Endothelial cell of hepatic sinusoid (primary cell): ENCODE measurements around the gene FAM163B.

Experiments used
- in situ Hi-C: cut with HindIII; loops from 2 replicates; pipeline ENCODE4 v1.10.0; 2017; ENCODE audit warnings: low sequenced_read_pairs

Gene FAM163B

GRCh38 chr9:133618726-133619125 lies 9.5 kb upstream of the FAM163B start:
- in situ Hi-C loops, result no loop called here

- in situ Hi-C loops, result no loop called here
Measured at GRCh38 chr9:133616643-133617405, 7.6 kb upstream of the FAM163B start.

- in situ Hi-C loops, result no loop called here
Measured at GRCh38 chr9:133615606-133616188, 6.5 kb upstream of the FAM163B start.

GRCh38 chr9:133615186-133615585 lies 6.0 kb upstream of the FAM163B start:
- in situ Hi-C loops, result no loop called here

- in situ Hi-C loops, result no loop called here
Measured at GRCh38 chr9:133614678-133615077, 5.5 kb upstream of the FAM163B start.

GRCh38 chr9:133614056-133614455 lies 4.9 kb upstream of the FAM163B start:
- in situ Hi-C loops, result no loop called here

- in situ Hi-C loops, result no loop called here
Measured at GRCh38 chr9:133613432-133613831, 4.2 kb upstream of the FAM163B start.

GRCh38 chr9:133612816-133613215 lies 3.6 kb upstream of the FAM163B start:
- in situ Hi-C loops, result no loop called here

- in situ Hi-C loops, result no loop called here
Measured at GRCh38 chr9:133612051-133612450, 2.9 kb upstream of the FAM163B start.

GRCh38 chr9:133610845-133611244 lies 1.7 kb upstream of the FAM163B start:
- in situ Hi-C loops, result no loop called here

- in situ Hi-C loops, result no loop called here
Measured at GRCh38 chr9:133608889-133609288, 300 bp downstream of the FAM163B start.

GRCh38 chr9:133608382-133608781 lies 807 bp downstream of the FAM163B start:
- in situ Hi-C loops, result no loop called here

GRCh38 chr9:133607976-133608375 lies 1.2 kb downstream of the FAM163B start:
- in situ Hi-C loops, result no loop called here

GRCh38 chr9:133607381-133607780 lies 1.8 kb downstream of the FAM163B start:
- in situ Hi-C loops, result no loop called here

GRCh38 chr9:133606708-133607025 lies 2.5 kb downstream of the FAM163B start:
- in situ Hi-C loops, result no loop called here

GRCh38 chr9:133605856-133606707 lies 3.1 kb downstream of the FAM163B start:
- in situ Hi-C loops, result no loop called here

GRCh38 chr9:133605446-133605845 lies 3.7 kb downstream of the FAM163B start:
- in situ Hi-C loops, result no loop called here

- in situ Hi-C loops, result no loop called here
Measured at GRCh38 chr9:133604856-133605255, 4.3 kb downstream of the FAM163B start.

- in situ Hi-C loops, result no loop called here
Measured at GRCh38 chr9:133604214-133604613, 5.0 kb downstream of the FAM163B start.

GRCh38 chr9:133603135-133603927 lies 5.9 kb downstream of the FAM163B start:
- in situ Hi-C loops, result no loop called here

GRCh38 chr9:133602277-133602676 lies 6.9 kb downstream of the FAM163B start:
- in situ Hi-C loops, result no loop called here
